NCI-H2196 treated with DMSO at 0.1 percent for 48 hours (cell line): Measurements from ENCODE around the gene SLC9A9.

Source experiments
- DNase-seq: peaks from one replicate; lab custom pipeline; 2025; ENCODE audit not compliant: unreplicated experiment; lab: John Stamatoyannopoulos, UW

SLC9A9 gene

GRCh38 chr3:143235614-143236204 is 612.6 kb downstream of the SLC9A9 start:
- no peak for DNase-seq

- DNase-seq, result no peak
These were observed 613.7 kb downstream of the SLC9A9 start for GRCh38 chr3:143234526-143234925.

- no peak for DNase-seq
These were observed 615.3 kb downstream of the SLC9A9 start for GRCh38 chr3:143232981-143233380.

GRCh38 chr3:143228405-143228804 is 619.9 kb downstream of the SLC9A9 start:
- no peak for DNase-seq

DNA sequence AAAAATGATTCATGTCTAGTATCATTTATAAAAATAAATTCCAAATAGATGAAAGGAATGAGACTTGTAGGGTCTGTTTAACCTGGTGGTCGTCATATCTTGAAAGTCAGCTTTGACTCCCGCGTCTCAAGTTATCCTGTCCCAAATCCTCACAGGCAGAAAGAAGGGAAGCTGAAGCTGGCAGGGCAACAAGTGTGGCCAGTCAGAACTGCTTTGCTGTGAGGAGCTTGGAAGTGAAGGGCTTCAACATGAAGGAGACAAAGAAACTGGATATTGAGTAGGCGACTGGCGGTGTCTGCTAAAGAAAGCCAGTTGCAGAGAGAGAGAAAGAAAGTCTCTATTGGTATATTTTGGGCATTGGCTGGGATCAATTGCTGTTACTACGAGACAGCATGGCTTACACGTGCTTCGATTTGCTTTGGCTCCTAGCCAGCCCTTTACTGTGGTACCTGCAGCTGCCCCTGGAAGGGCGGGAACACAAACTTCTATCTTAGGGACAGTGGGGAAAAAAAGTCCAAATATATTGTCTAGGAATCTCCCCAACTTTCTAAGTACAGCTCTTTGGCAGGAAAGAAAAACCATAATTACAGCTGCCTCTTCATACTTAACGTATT is 621.5 kb downstream of the SLC9A9 start:
- DNase-seq, result no peak

- DNase-seq, result no peak
These were observed 623.6 kb downstream of the SLC9A9 start for GRCh38 chr3:143224716-143225115.

DNA sequence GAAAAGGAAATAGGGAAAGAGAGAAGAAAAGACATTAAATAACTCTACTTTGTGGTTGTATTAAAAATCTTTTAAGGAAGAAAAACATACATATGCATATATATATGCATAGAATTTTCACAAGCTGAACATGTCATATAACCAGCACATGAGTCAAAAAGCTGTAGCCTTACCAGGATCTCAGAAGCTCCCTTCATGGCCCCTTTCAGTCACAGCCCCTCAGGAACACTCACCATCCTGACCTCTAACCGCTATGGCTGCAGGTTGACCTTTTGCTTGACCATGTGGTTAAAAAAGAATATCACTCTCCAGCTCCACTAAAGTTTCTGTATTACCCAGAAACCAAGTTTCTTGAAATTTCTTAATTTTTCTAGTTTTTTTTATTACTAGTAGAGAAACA is 625.3 kb downstream of the SLC9A9 start:
- no peak for DNase-seq

- no peak for DNase-seq
These were observed 625.8 kb downstream of the SLC9A9 start for GRCh38 chr3:143222505-143222904.

DNA sequence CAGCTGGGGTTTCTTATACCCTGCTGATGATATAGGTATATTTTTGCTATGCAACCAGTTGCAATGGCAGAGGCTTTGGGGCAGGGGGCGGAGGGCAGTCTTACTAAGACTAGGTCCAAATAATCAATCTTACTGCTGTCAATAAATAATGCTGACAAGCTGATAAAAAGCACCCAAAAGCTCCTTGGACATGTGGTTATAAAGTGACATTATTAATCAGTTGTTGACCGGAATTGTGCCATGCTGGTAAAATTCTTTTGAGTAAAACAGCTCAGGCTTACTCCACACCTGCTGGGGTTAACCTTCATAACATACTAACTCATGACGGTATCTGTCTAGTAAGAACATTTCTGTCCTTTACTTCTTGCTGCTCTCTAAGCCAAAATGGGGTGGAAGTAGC is 626.8 kb downstream of the SLC9A9 start:
- no peak for DNase-seq

GRCh38 chr3:143220741-143221140 is 627.5 kb downstream of the SLC9A9 start:
- DNase-seq, result no peak

DNA sequence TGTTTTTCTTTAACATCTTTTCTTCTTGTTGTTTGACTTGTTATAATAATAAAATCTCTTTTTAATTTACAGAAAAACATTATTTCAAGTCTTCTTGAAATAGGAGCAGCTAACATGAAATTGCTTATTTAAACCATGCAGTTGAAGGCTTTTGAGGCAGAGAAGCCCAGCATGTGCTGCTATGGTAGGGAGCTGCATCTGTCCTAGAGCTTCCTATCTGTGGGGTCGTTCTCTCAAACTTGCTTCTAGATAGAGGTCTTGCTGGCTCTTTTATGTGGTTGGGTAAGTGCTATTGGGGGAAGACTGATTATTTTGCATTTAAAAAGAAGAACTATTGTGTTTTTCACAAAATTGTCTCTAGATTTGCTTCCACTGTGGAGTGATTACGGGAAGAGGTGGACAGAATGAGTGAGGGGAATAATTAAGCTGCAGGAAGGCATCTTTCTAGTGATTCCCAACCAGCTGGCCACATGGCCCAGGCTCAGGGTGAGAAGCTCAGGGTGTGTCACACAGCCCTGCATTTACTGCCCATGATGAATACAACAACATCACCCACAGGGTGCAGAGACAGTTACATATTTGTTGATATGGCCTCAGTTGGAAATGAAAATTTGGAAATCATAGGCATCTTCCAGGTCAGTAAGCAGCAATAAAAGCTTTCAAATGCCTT is 630.0 kb downstream of the SLC9A9 start:
- DNase-seq, result no peak

GRCh38 chr3:143217283-143217682 is 631.0 kb downstream of the SLC9A9 start:
- DNase-seq, result no peak

DNA sequence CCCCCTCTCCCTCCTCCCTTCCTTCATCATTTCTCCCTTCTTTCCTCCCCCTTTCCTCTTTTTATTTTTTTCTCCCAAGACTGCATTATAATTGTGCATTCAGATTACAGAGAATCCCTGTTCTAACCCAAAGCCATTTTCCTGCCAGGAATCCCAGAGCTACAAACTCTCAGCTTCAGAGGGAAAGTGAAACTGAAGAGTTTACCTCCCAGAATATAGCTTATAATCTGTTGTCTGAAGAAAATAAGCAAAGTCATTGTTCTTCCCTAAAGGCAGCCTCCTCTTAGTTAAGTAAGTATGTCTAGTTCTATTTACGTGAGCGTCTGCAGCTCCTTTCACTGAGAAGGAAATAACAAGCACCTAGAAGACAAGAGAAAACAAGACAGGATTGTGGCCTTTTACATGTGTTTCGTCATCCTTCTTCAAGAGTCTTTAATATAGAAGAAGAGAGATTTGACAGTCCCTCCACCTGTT is 631.5 kb downstream of the SLC9A9 start:
- no peak for DNase-seq
